Uterus (tissue), 4 donors: ENCODE results near the gene DOCK4. TPM values are rescaled to one million over a fixed set of nuclear protein-coding genes. Genes with fewer than 3 reads are reported as not detected.

ENCODE experiments used
- DNase-seq, 2 donors: peaks; one replicate each; pipeline ENCODE4 v3.0.0-alpha.2; 2019 to 2020
- H3K27ac ChIP-seq, 2 donors: fragments of 200-600 bp; sonication (generic); 1 replicate in 1 of 2; 2 replicates in 1 of 2; pipeline ENCODE4 v1.5.1; 2016 to 2018
- H3K27me3 ChIP-seq, 2 donors: fragments of 200-600 bp; sonication (generic); one replicate each; pipeline ENCODE4 v1.5.1; 2018 to 2019; ENCODE audit warnings: control low read depth in 1 of 2
- H3K36me3 ChIP-seq, 2 donors: fragments of 200-600 bp; sonication (generic); one replicate each; pipeline ENCODE4 v1.5.1; 2019; ENCODE audit warnings: control low read depth in 1 of 2
- H3K4me1 ChIP-seq, 2 donors: fragments of 200-600 bp; sonication (generic); one replicate each; pipeline ENCODE4 v1.5.1; 2018 to 2019; ENCODE audit warnings: control low read depth in 1 of 2
- H3K4me3 ChIP-seq, 2 donors: fragments of 200-600 bp; sonication (generic); 1 replicate in 1 of 2; 2 replicates in 1 of 2; pipeline ENCODE4 v1.5.1; 2018 to 2019; ENCODE audit warnings: mild to moderate bottlenecking in 1 of 2
- H3K9me3 ChIP-seq, 2 donors: fragments of 200-600 bp; sonication (generic); one replicate each; pipeline ENCODE4 v1.5.1; 2019; ENCODE audit warnings: control low read depth in 1 of 2
- POLR2A ChIP-seq, 2 donors: fragments of 450-650 bp; IDR thresholded peaks; one replicate each; pipeline ENCODE4 v1.6.1; 2016; ENCODE audit warnings: antibody characterized with exemption in 2 of 2, mild to moderate bottlenecking in 1 of 2, moderate library complexity in 1 of 2
- intact Hi-C: fragments of 100-400 bp; cut with DNase I; formaldehyde crosslinking; loops from one replicate; pipeline ENCODE4 v1.15.1; 2023; ENCODE audit warnings: low total_unique reads
- total RNA-seq, 4 donors: library from RNA; depleted of rRNA in 3 of 4; stranded (reverse); fragments of >200 nt in 3 of 4; gene quantifications; one replicate each; pipeline versions ENCODE4 v1.1.0 to v1.2.4, GENCODE V29; 2014 to 2023
- TF ChIP-seq, protein P1 (sequence below), 4 experiments: fragments of 200-600 bp in 2 of 4; fragments of 450-650 bp in 2 of 4; sonication (generic) in 2 of 4; IDR thresholded peaks; one replicate each; pipeline ENCODE4 v1.5.1; 2016 to 2019; ENCODE audit warnings: antibody characterized with exemption in 4 of 4, mild to moderate bottlenecking in 2 of 4, moderate library complexity in 1 of 4
- donor health status: DM: yes; HTN: yes; CAD: no.

The DOCK4 gene
- total RNA-seq, 4 donors from 2014 or later, result 48.8 to 217 (median 72.3) TPM

DNA sequence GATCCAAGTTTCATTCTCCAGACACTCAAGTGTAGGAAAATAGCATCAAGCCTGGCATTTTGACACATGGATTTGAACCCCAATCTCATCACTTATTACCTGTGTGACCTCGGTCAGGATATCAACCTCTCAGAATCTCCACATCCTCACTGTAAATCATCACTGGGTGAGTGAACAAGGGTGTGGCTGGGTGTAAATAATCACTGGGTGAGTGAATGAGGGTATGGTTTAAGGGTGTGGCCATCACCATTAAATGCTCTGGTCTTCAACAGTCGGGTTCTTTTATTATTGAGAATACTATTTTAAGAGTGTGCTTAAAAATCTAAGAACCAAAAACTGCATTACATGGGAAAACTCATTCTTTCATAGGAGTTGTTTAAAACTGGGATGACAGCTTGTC lies 200.1 kb downstream of the DOCK4 start:
- intact Hi-C loops, result no loop called here
- Histone ChIP-seq H3K4me3 (no peak overlapping the region), H3K9me3 (no peaks in the 10 kb centered on the region), H3K27ac (no peak overlapping the region), H3K4me1 (no peaks in the 10 kb centered on the region), H3K27me3 (no peaks in the 10 kb centered on the region), H3K36me3 (no peaks in the 10 kb centered on the region)
- no peak for DNase-seq
- TF ChIP-seq, protein P1, sequence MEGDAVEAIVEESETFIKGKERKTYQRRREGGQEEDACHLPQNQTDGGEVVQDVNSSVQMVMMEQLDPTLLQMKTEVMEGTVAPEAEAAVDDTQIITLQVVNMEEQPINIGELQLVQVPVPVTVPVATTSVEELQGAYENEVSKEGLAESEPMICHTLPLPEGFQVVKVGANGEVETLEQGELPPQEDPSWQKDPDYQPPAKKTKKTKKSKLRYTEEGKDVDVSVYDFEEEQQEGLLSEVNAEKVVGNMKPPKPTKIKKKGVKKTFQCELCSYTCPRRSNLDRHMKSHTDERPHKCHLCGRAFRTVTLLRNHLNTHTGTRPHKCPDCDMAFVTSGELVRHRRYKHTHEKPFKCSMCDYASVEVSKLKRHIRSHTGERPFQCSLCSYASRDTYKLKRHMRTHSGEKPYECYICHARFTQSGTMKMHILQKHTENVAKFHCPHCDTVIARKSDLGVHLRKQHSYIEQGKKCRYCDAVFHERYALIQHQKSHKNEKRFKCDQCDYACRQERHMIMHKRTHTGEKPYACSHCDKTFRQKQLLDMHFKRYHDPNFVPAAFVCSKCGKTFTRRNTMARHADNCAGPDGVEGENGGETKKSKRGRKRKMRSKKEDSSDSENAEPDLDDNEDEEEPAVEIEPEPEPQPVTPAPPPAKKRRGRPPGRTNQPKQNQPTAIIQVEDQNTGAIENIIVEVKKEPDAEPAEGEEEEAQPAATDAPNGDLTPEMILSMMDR (IDR thresholded peaks at IDR 0.05), result no peak
- TF ChIP-seq POLR2A (IDR thresholded peaks at IDR 0.05), result no peak

DNA sequence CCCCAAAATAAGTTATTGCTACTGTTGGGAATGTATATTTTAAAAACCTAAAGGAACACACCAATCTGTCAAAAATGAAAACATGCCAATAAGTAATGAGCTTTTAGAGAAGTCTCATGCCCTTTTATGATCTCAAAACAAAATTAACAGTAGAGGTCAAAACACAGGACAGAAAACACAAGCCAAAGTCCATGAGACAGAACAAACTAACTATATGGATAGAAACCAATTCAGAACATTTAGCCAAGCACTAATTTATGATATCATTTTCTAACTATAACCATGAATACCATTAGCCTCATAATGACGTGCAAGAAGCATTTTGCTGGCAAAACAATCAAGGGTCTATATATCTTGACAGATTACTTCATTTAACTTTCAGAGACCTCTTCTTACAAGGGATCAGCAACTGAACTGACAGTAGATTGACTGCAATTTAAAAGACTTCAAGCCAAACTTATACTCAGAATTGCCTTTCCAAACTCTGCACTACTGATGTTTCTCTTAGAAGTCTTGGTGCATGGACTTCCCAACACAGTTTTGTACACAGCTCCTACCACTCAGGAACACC lies 200.9 kb downstream of the DOCK4 start:
- TF ChIP-seq, protein P1 (IDR thresholded peaks at IDR 0.05), result no peak
- no peak for TF ChIP-seq POLR2A (IDR thresholded peaks at IDR 0.05)
- Histone ChIP-seq H3K27me3 (no peaks in the 10 kb centered on the region), H3K36me3 (no peaks in the 10 kb centered on the region), H3K9me3 (no peaks in the 10 kb centered on the region), H3K4me1 (no peaks in the 10 kb centered on the region), H3K27ac (no peak overlapping the region), H3K4me3 (no peak overlapping the region)
- intact Hi-C loops, result no loop called here
- no peak for DNase-seq

DNA sequence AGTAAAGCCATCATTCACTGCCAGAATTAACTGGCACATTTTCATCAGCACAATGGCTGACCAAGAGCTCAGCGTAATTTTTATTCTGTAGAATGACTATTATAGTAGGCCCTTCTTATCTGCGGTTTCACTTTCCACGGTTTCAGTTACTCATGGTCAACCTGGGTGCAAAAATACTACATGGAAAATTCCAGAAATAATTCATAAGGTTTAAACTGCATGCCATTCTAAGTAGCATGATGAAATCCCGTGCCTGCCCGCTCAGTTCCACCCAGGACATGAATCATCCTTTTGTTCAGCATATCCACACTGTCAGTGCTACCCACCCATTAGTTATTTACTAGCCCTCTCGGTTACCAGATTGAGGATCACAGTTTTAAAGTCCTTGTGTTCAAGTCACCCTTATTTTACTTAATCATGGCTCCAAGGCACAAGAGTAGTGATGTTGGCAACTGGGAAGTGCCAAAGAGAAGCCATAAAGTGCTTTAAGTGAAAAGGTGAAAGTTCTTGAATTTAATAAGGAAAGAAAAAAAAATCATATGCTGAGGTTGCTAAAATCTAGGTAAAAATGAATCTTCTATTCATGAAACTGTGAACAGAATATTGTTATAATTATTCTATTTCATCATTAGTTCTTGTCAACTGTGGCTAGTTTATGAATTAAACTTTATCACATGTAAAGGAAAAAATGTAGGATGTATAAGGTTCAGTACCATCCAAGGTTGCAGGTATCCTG lies 204.9 kb downstream of the DOCK4 start:
- Histone ChIP-seq H3K9me3 (no peaks in the 10 kb centered on the region), H3K4me3 (no peak overlapping the region), H3K4me1 (no peaks in the 10 kb centered on the region), H3K27ac (no peak overlapping the region), H3K27me3 (no peaks in the 10 kb centered on the region), H3K36me3 (no peaks in the 10 kb centered on the region)
- intact Hi-C loops, result no loop called here
- no peak for DNase-seq
- TF ChIP-seq, protein P1 (IDR thresholded peaks at IDR 0.05), result no peak
- TF ChIP-seq POLR2A (IDR thresholded peaks at IDR 0.05), result no peak

DNA sequence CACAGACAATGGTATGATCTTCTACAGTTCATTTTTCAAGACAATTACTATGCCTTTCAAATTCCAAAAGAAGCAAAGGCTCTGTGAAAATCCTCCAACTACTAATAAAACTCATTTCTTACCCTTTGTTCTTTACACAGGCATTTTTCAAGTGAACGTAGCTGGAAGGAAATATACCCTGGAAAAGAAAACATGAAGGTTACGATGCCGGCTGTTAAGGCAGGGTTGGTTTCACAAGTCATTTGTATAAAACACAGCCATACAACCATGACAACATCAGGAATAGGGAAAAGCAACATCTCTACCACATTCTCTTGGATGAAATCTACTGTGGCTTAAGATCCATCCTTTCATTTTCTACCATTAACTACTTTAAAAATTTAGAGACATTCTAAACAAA lies 207.9 kb downstream of the DOCK4 start:
- intact Hi-C loops, result no loop called here
- no peak for TF ChIP-seq POLR2A (IDR thresholded peaks at IDR 0.05)
- TF ChIP-seq, protein P1 (IDR thresholded peaks at IDR 0.05), result no peak

DNA sequence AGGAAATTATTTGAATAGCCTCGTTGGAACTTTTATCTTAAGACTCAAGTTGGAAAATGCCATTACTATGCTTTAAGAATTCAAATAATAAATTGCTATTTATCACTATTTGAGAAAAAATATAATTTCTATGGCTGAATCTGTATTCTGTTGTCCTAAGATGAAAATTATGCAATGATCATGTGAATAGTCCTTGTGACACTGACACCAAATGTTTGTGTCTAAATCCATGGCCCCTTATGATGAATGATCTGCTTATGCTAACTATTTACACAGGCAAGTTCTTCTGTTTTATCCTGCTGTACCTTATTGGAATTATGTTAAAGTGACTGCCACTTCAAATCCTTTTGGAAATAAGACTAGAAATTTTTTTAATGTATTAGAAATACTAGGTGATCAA lies 208.7 kb downstream of the DOCK4 start:
- H3K27ac ChIP-seq, result no peak overlapping the region
- no peaks in the 10 kb centered on the region for H3K9me3 ChIP-seq
- TF ChIP-seq, protein P1 (IDR thresholded peaks at IDR 0.05), result no peak
- TF ChIP-seq POLR2A (IDR thresholded peaks at IDR 0.05), result no peak
- intact Hi-C loops, result no loop called here
- H3K4me3 ChIP-seq, result no peak overlapping the region
- no peak for DNase-seq
- no peaks in the 10 kb centered on the region for H3K36me3 ChIP-seq
- H3K27me3 ChIP-seq, result no peaks in the 10 kb centered on the region
- H3K4me1 ChIP-seq, result no peaks in the 10 kb centered on the region

More for the DNA sequence above, 207.9 kb downstream of the DOCK4 start:
- DNase-seq, result no peak
- no peaks in the 10 kb centered on the region for H3K4me1 ChIP-seq
- H3K4me3 ChIP-seq, result no peak overlapping the region
- H3K27ac ChIP-seq, result no peak overlapping the region
- H3K27me3 ChIP-seq, result no peaks in the 10 kb centered on the region
- H3K36me3 ChIP-seq, result no peaks in the 10 kb centered on the region
- no peaks in the 10 kb centered on the region for H3K9me3 ChIP-seq
